ENCODE data around the gene ITIH5.

- TF ChIP-seq GATA2 (IDR thresholded peaks at IDR 0.05; ENCODE audit: low read depth, low read length) (no peak), GATA3 (IDR thresholded peaks at IDR 0.05; ENCODE audit: low read depth, low read length) (no peak)
These were observed 153.3 kb downstream of the ITIH5 start for GRCh38 chr10:7513455-7513854.
